ENCODE data around the gene ZBTB33.

GRCh38 chrX:120269373-120270035 lies 18.9 kb downstream of the ZBTB33 start:
- TF ChIP-seq REST (IDR thresholded peaks at IDR 0.05) (no peak), CEBPB (IDR thresholded peaks at IDR 0.05) (no peak), RAD21 (conservative IDR thresholded peaks at IDR 0.05 in 1 of 2, IDR thresholded peaks at IDR 0.05 in 1 of 2) (no peak), JUN (IDR thresholded peaks at IDR 0.05) (no peak), CBX8 (IDR thresholded peaks at IDR 0.05) (no peak), CTCF (IDR thresholded peaks at IDR 0.05) (no peak), RFX5 (IDR thresholded peaks at IDR 0.05) (no peak), MAX (IDR thresholded peaks at IDR 0.05) (no peak), JUNB (IDR thresholded peaks at IDR 0.05) (no peak)

All from A549 (cell line).